ENCODE results near the gene TNFSF12. TPM values are rescaled to one million over a fixed set of nuclear protein-coding genes. Genes with fewer than 3 reads are reported as not detected.

TNFSF12 gene
- total RNA-seq, 1 donor from 2014 or later, result 23.0 TPM

- Mint-ChIP-seq H3K27ac (ENCODE audit: unreplicated experiment) (peak overlapping the region; percentile 92), H3K4me3 (ENCODE audit: unreplicated experiment) (peak overlapping the region; percentile 47), H3K9me3 (ENCODE audit: low read depth) (no peaks in the 10 kb centered on the region), H3K4me1 (ENCODE audit: low read depth) (peaks cover 58% of the 10 kb centered on the region), H3K27me3 (ENCODE audit: low read depth) (no peaks in the 10 kb centered on the region), H3K36me3 (ENCODE audit: low read depth) (peaks cover 14% of the 10 kb centered on the region)
- TF ChIP-seq, protein P1, sequence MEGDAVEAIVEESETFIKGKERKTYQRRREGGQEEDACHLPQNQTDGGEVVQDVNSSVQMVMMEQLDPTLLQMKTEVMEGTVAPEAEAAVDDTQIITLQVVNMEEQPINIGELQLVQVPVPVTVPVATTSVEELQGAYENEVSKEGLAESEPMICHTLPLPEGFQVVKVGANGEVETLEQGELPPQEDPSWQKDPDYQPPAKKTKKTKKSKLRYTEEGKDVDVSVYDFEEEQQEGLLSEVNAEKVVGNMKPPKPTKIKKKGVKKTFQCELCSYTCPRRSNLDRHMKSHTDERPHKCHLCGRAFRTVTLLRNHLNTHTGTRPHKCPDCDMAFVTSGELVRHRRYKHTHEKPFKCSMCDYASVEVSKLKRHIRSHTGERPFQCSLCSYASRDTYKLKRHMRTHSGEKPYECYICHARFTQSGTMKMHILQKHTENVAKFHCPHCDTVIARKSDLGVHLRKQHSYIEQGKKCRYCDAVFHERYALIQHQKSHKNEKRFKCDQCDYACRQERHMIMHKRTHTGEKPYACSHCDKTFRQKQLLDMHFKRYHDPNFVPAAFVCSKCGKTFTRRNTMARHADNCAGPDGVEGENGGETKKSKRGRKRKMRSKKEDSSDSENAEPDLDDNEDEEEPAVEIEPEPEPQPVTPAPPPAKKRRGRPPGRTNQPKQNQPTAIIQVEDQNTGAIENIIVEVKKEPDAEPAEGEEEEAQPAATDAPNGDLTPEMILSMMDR (IDR thresholded peaks at IDR 0.05), result no peak
- no peak for DNase-seq (ENCODE audit: low spot score)
Measured at GRCh38 chr17:7586673-7587419, 38.0 kb downstream of the TNFSF12 start.

GRCh38 chr17:7587420-7588151, 38.7 kb downstream of the TNFSF12 start:
- Mint-ChIP-seq H3K36me3 (ENCODE audit: low read depth) (peaks cover 16% of the 10 kb centered on the region), H3K4me1 (ENCODE audit: low read depth) (peaks cover 51% of the 10 kb centered on the region), H3K27ac (ENCODE audit: unreplicated experiment) (peak overlapping the region; percentile 92), H3K27me3 (ENCODE audit: low read depth) (no peaks in the 10 kb centered on the region), H3K4me3 (ENCODE audit: unreplicated experiment) (peak overlapping the region; percentile 47), H3K9me3 (ENCODE audit: low read depth) (no peaks in the 10 kb centered on the region)
- DNase-seq (ENCODE audit: low spot score), result no peak
- TF ChIP-seq, protein P1 (IDR thresholded peaks at IDR 0.05), result no peak

GRCh38 chr17:7588553-7589203, 39.8 kb downstream of the TNFSF12 start:
- TF ChIP-seq, protein P1 (IDR thresholded peaks at IDR 0.05), result no peak
- DNase-seq (ENCODE audit: low spot score), result no peak
- Mint-ChIP-seq H3K27me3 (ENCODE audit: low read depth) (no peaks in the 10 kb centered on the region), H3K4me1 (ENCODE audit: low read depth) (peaks cover 46% of the 10 kb centered on the region), H3K4me3 (ENCODE audit: unreplicated experiment) (no peak overlapping the region), H3K9me3 (ENCODE audit: low read depth) (no peaks in the 10 kb centered on the region), H3K27ac (ENCODE audit: unreplicated experiment) (peak overlapping the region; percentile 92), H3K36me3 (ENCODE audit: low read depth) (peaks cover 23% of the 10 kb centered on the region)

DNA sequence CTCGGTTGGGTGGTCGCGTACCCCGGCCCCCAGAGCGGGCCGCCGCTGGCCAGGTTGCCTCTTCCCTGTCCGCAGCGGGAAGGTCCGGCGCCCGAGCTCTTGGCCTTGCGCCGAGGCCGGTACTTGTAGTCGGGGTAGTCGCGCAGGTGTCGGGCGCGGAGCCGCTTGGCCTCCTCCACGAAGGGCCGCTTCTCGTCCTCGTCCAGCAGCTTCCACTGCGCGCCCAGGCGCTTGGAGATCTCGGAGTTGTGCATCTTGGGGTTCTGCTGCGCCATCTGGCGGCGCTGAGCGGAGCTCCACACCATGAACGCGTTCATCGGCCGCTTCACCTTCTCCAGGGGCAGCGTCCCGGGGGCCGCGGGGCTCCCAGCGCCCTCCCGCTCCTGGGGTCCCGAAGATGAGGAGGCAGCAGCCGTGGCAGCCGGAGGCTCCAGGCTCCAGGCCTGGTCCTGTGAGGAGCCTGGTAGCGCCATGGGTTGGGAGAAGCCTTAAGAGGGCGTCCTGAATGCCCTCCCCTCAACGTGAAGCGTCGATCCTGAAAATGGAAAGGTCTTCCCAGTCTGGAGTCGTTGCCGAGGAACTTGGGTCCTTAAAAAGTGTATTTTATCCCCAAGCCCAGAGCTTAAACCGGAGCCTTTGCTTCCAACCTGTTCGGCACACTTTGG, 40.5 kb downstream of the TNFSF12 start:
- Mint-ChIP-seq H3K27ac (ENCODE audit: unreplicated experiment) (no peak overlapping the region), H3K27me3 (ENCODE audit: low read depth) (no peaks in the 10 kb centered on the region), H3K4me1 (ENCODE audit: low read depth) (peaks cover 45% of the 10 kb centered on the region), H3K4me3 (ENCODE audit: unreplicated experiment) (no peak overlapping the region), H3K36me3 (ENCODE audit: low read depth) (peaks cover 30% of the 10 kb centered on the region), H3K9me3 (ENCODE audit: low read depth) (no peaks in the 10 kb centered on the region)
- TF ChIP-seq, protein P1 (IDR thresholded peaks at IDR 0.05), result peak; percentile 87
- DNase-seq (ENCODE audit: low spot score), result peak; percentile 97

All from chondrocyte (in vitro differentiated cells).